Subcutaneous abdominal adipose tissue (tissue), 5 donors: ENCODE results near the gene IFIT2.

Experiments
- H3K27ac ChIP-seq: one replicate; pipeline ENCODE4 v1.7.0; 2013; ENCODE audit warnings: low read depth, mild to moderate bottlenecking, inconsistent platforms, low read length, moderate library complexity
- H3K27me3 ChIP-seq, 5 donors: one replicate each; pipeline ENCODE4 v1.7.0; 2013; ENCODE audit warnings: low read length in 5 of 5, inconsistent platforms in 1 of 5; ENCODE audit not compliant: control insufficient read depth in 5 of 5, insufficient read depth in 4 of 5
- H3K36me3 ChIP-seq, 5 donors: one replicate each; pipeline ENCODE4 v1.7.0; 2013; ENCODE audit warnings: low read length in 5 of 5; ENCODE audit not compliant: control insufficient read depth in 5 of 5, insufficient read depth in 5 of 5
- H3K4me1 ChIP-seq, 5 donors: one replicate each; pipeline ENCODE4 v1.7.0; 2013; ENCODE audit warnings: low read length in 5 of 5, mild to moderate bottlenecking in 3 of 5, moderate library complexity in 1 of 5; ENCODE audit not compliant: control insufficient read depth in 5 of 5, insufficient read depth in 5 of 5
- H3K4me3 ChIP-seq, 5 donors: one replicate each; pipeline ENCODE4 v1.7.0; 2013; ENCODE audit warnings: low read length in 5 of 5, low read depth in 1 of 5
- H3K9ac ChIP-seq, 5 donors: one replicate each; pipeline ENCODE4 v1.7.0; 2013; ENCODE audit warnings: low read length in 5 of 5, mild to moderate bottlenecking in 4 of 5, moderate library complexity in 3 of 5
- H3K9me3 ChIP-seq, 5 donors: one replicate each; pipeline ENCODE4 v1.7.0; 2013; ENCODE audit warnings: low read length in 5 of 5; ENCODE audit not compliant: control insufficient read depth in 5 of 5
- donor health status: healthy.
- donor health status: healthy.
- donor health status: healthy.
- donor health status: healthy.
- donor health status: healthy.

The IFIT2 gene

GRCh38 chr10:89335226-89335625 lies 33.4 kb downstream of the IFIT2 start:
- Histone ChIP-seq H3K4me3 (no peak overlapping the region), H3K27me3 (no peaks in the 10 kb centered on the region), H3K4me1 (peaks cover 7 to 67% (median 46%) of the 10 kb centered on the region in 5 donors), H3K27ac (no peak overlapping the region), H3K36me3 (peaks cover 10 to 27% (median 21%) of the 10 kb centered on the region in 5 donors), H3K9ac (no peak overlapping the region), H3K9me3 (no peaks in the 10 kb centered on the region)

- H3K9me3 ChIP-seq = no peaks in the 10 kb centered on the region
- H3K27me3 ChIP-seq = no peaks in the 10 kb centered on the region
- H3K9ac ChIP-seq = no peak overlapping the region
- H3K27ac ChIP-seq = no peak overlapping the region
- H3K4me1 ChIP-seq = peaks cover 6 to 57% (median 38%) of the 10 kb centered on the region in 5 donors
- H3K36me3 ChIP-seq = peaks cover 10 to 34% (median 22%) of the 10 kb centered on the region in 5 donors
- no peak overlapping the region for H3K4me3 ChIP-seq
Observed at GRCh38 chr10:89336241-89336640, 34.4 kb downstream of the IFIT2 start.

GRCh38 chr10:89337484-89337883 lies 35.6 kb downstream of the IFIT2 start:
- H3K9me3 ChIP-seq = no peaks in the 10 kb centered on the region
- H3K4me1 ChIP-seq = peaks cover 6 to 55% (median 33%) of the 10 kb centered on the region in 5 donors
- H3K9ac ChIP-seq = no peak overlapping the region
- no peaks in the 10 kb centered on the region for H3K27me3 ChIP-seq
- H3K36me3 ChIP-seq = peaks cover 10 to 34% (median 22%) of the 10 kb centered on the region in 5 donors
- no peak overlapping the region for H3K4me3 ChIP-seq
- H3K27ac ChIP-seq = no peak overlapping the region

GRCh38 chr10:89338713-89339112 lies 36.9 kb downstream of the IFIT2 start:
- Histone ChIP-seq H3K9ac (no peak overlapping the region), H3K27me3 (no peaks in the 10 kb centered on the region), H3K36me3 (peaks cover 10 to 34% (median 22%) of the 10 kb centered on the region in 5 donors), H3K4me3 (no peak overlapping the region), H3K4me1 (peaks cover 2 to 48% (median 25%) of the 10 kb centered on the region in 5 donors), H3K27ac (no peak overlapping the region), H3K9me3 (no peaks in the 10 kb centered on the region)

GRCh38 chr10:89339875-89340274 lies 38.0 kb downstream of the IFIT2 start:
- peaks cover 0 to 36% (median 13%) of the 10 kb centered on the region in 5 donors for H3K4me1 ChIP-seq
- H3K27ac ChIP-seq = no peak overlapping the region
- peaks cover 10 to 34% (median 22%) of the 10 kb centered on the region in 5 donors for H3K36me3 ChIP-seq
- no peaks in the 10 kb centered on the region for H3K9me3 ChIP-seq
- H3K4me3 ChIP-seq = no peak overlapping the region
- no peaks in the 10 kb centered on the region for H3K27me3 ChIP-seq
- H3K9ac ChIP-seq = no peak overlapping the region

GRCh38 chr10:89341649-89342048 lies 39.8 kb downstream of the IFIT2 start:
- H3K4me3 ChIP-seq = no peak overlapping the region
- H3K27me3 ChIP-seq = no peaks in the 10 kb centered on the region
- H3K4me1 ChIP-seq = peaks cover 3 to 31% (median 17%) of the 10 kb centered on the region in 5 donors
- H3K36me3 ChIP-seq = peaks cover 10 to 34% (median 22%) of the 10 kb centered on the region in 5 donors
- no peaks in the 10 kb centered on the region for H3K9me3 ChIP-seq
- no peak overlapping the region for H3K27ac ChIP-seq
- H3K9ac ChIP-seq = no peak overlapping the region

- H3K4me1 ChIP-seq = peaks cover 4 to 36% (median 25%) of the 10 kb centered on the region in 5 donors
- no peak overlapping the region for H3K4me3 ChIP-seq
- H3K9ac ChIP-seq = no peak overlapping the region
- no peaks in the 10 kb centered on the region for H3K9me3 ChIP-seq
- H3K27ac ChIP-seq = no peak overlapping the region
- no peaks in the 10 kb centered on the region for H3K27me3 ChIP-seq
- peaks cover 10 to 34% (median 20%) of the 10 kb centered on the region in 5 donors for H3K36me3 ChIP-seq
Observed at GRCh38 chr10:89342206-89342958, 40.5 kb downstream of the IFIT2 start.

- Histone ChIP-seq H3K4me3 (no peak overlapping the region), H3K27ac (no peak overlapping the region), H3K4me1 (peaks cover 11 to 43% (median 32%) of the 10 kb centered on the region in 5 donors), H3K9ac (no peak overlapping the region), H3K27me3 (no peaks in the 10 kb centered on the region), H3K36me3 (peaks cover 5 to 26% (median 19%) of the 10 kb centered on the region in 5 donors), H3K9me3 (no peaks in the 10 kb centered on the region)
Observed at GRCh38 chr10:89343089-89343767, 41.4 kb downstream of the IFIT2 start.

GRCh38 chr10:89344156-89344555 lies 42.3 kb downstream of the IFIT2 start:
- H3K9ac ChIP-seq = no peak overlapping the region
- no peak overlapping the region for H3K27ac ChIP-seq
- H3K4me1 ChIP-seq = peaks cover 13 to 47% (median 34%) of the 10 kb centered on the region in 5 donors
- H3K4me3 ChIP-seq = no peak overlapping the region
- no peaks in the 10 kb centered on the region for H3K9me3 ChIP-seq
- no peaks in the 10 kb centered on the region for H3K27me3 ChIP-seq
- H3K36me3 ChIP-seq = peaks cover 0 to 17% (median 11%) of the 10 kb centered on the region in 5 donors

- peak overlapping the region; percentile 84 for H3K27ac ChIP-seq
- H3K4me1 ChIP-seq = peaks cover 13 to 59% (median 37%) of the 10 kb centered on the region in 5 donors
- peaks cover 0 to 6% (median 2%) of the 10 kb centered on the region in 5 donors for H3K36me3 ChIP-seq
- no peaks in the 10 kb centered on the region for H3K27me3 ChIP-seq
- no peaks in the 10 kb centered on the region for H3K9me3 ChIP-seq
- no peak overlapping the region for H3K9ac ChIP-seq
- no peak overlapping the region for H3K4me3 ChIP-seq
Observed at GRCh38 chr10:89345367-89346000, 43.6 kb downstream of the IFIT2 start.
